K562 (cell line): ENCODE measurements around the gene CNTROB. TPM values are rescaled to one million over a fixed set of nuclear protein-coding genes. Genes with fewer than 3 reads are reported as not detected.

Source experiments
- CBX3 ChIP-seq, 2 experiments: IDR thresholded peaks; 1 replicate in 1 of 2; 2 replicates in 1 of 2; pipeline ENCODE4 v1.6.1; 2012; ENCODE audit warnings: inconsistent platforms in 2 of 2, low read length in 2 of 2, borderline replicate concordance in 1 of 2, control low read depth in 1 of 2
- CBX8 ChIP-seq: fragments of 200-600 bp; sonication (generic); IDR thresholded peaks from 2 replicates; pipeline ENCODE4 v1.6.1; 2012; ENCODE audit warnings: borderline replicate concordance, mixed run types, low read depth, mild to moderate bottlenecking, moderate library complexity, mixed read lengths, low read length, control low read depth, inconsistent platforms; ENCODE audit not compliant: poor library complexity, severe bottlenecking; ENCODE audit errors: extremely low read depth
- EP300 ChIP-seq: IDR thresholded peaks from 2 replicates; pipeline ENCODE4 v1.6.1; 2012; ENCODE audit warnings: low read length, improper control_type of control experiment
- EP400 ChIP-seq: fragments of 450-650 bp; IDR thresholded peaks from 2 replicates; pipeline ENCODE4 v1.6.1; 2017; ENCODE audit warnings: antibody characterized with exemption, mild to moderate bottlenecking, moderate library complexity
- KAT7 ChIP-seq: sonication (generic); formaldehyde crosslinking; IDR thresholded peaks from 2 replicates; pipeline ENCODE4 v1.8.0; 2022; ENCODE audit warnings: missing genetic modification reagents, mild to moderate bottlenecking, borderline replicate concordance
- NR2C2 ChIP-seq, 2 experiments: fragments of 200-800 bp in 1 of 2; sonication (Bioruptor generic) in 1 of 2; sonication (generic) in 1 of 2; formaldehyde crosslinking in 1 of 2; IDR thresholded peaks; 2 replicates each; pipeline versions ENCODE4 v1.6.1 to v1.8.0; 2016 to 2022; ENCODE audit warnings: mild to moderate bottlenecking in 1 of 2, missing compliant biosample characterization in 1 of 2, missing genetic modification characterization in 1 of 2, missing genetic modification reagents in 1 of 2
- YY1 ChIP-seq, 3 experiments: IDR thresholded peaks; 2 replicates each; pipeline ENCODE4 v1.6.1; 2011; ENCODE audit warnings: low read length in 2 of 3, mild to moderate bottlenecking in 2 of 3, moderate library complexity in 2 of 3, borderline replicate concordance in 1 of 3, control low read depth in 1 of 3, low read depth in 1 of 3; ENCODE audit not compliant: insufficient read depth in 3 of 3, insufficient replicate concordance in 2 of 3, control insufficient read depth in 1 of 3, insufficient read length in 1 of 3; ENCODE audit errors: extremely low read depth in 1 of 3
- ZBTB11 ChIP-seq, 3 experiments: fragments of 200-800 bp in 1 of 3; fragments of 250-450 bp in 1 of 3; fragments of 450-650 bp in 1 of 3; sonication (Bioruptor Pico) in 1 of 3; sonication (Bioruptor generic) in 1 of 3; formaldehyde crosslinking in 1 of 3; IDR thresholded peaks; 2 replicates each; pipeline versions ENCODE4 v1.6.1 to v1.8.0; 2016 to 2022; ENCODE audit warnings: mild to moderate bottlenecking in 2 of 3, missing genetic modification characterization in 2 of 3, missing compliant biosample characterization in 1 of 3, moderate library complexity in 1 of 3
- ZNF318 ChIP-seq, 2 experiments: fragments of 450-650 bp; IDR thresholded peaks; 2 replicates each; pipeline ENCODE4 v1.6.1; 2016; ENCODE audit warnings: mild to moderate bottlenecking in 2 of 2, borderline replicate concordance in 1 of 2, low read depth in 1 of 2, moderate library complexity in 1 of 2
- ZNF408 ChIP-seq: fragments of 250-450 bp; sonication (Bioruptor Pico); IDR thresholded peaks from 2 replicates; pipeline ENCODE4 v1.4.0; 2020; ENCODE audit warnings: low read depth, mild to moderate bottlenecking, moderate library complexity
- ZNF41 ChIP-seq: fragments of 250-450 bp; sonication (Bioruptor Pico); conservative IDR thresholded peaks from 2 replicates; pipeline ENCODE4 v1.4.0; 2020; ENCODE audit warnings: mild to moderate bottlenecking
- polyA plus RNA-seq, 8 experiments: library from polyadenylated mRNA; depleted of rRNA in 4 of 8; stranded (reverse) in 5 of 8; unstranded in 3 of 8; fragments of >200 nt; fragmentation: Nextera tagmentation in 2 of 8; fragmentation: Illumina TruSeq in 1 of 8; extraction: Ambion mirVana in 2 of 8; extraction: Trizol in 1 of 8; gene quantifications; 2 replicates each; pipeline versions ENCODE4 v1.2.1 to v1.2.3, GENCODE V29; 2011 to 2014; ENCODE audit warnings: inconsistent platforms in 1 of 8, missing spikeins in 1 of 8
- total RNA-seq, 7 experiments: library from RNA; depleted of rRNA in 6 of 7; stranded (reverse); fragments of >200 nt in 6 of 7; fragmentation: Illumina TruSeq in 2 of 7; extraction: Trizol in 2 of 7; gene quantifications; 2 replicates each; pipeline versions ENCODE4 v1.2.1 to v1.2.3, GENCODE V29; 2011 to 2021; ENCODE audit warnings: low replicate concordance in 1 of 7

The CNTROB gene
- total and polyA plus RNA-seq, 9 of the 15 experiments (the other 6 are each of a cell fraction or from before 2014, with no cell fraction given), result 1.9 to 33.3 (median 23.0) TPM

GRCh38 chr17:7885367-7886226, 46.4 kb upstream of the CNTROB start (continued):
- TF ChIP-seq NR2C2 (CRISPR knock-in tag; IDR thresholded peaks at IDR 0.05) (no peak), NR2C2 (tag; IDR thresholded peaks at IDR 0.05) (no peak), CBX3 (IDR thresholded peaks at IDR 0.05; ENCODE audit: borderline replicate concordance in 1 of 2, low read length in 2 of 2) (no peak), ZNF408 (CRISPR knock-in tag) (no peak), EP300 (no peak; the same call in 1 of the 2 replicates), ZNF41 (CRISPR knock-in tag) (no peak), EP400 (peak; percentile 31; the same call in 1 of the 2 replicates), ZBTB11 (CRISPR knock-in tag; IDR thresholded peaks at IDR 0.05) (no peak), ZNF318 (IDR thresholded peaks at IDR 0.05; ENCODE audit: borderline replicate concordance in 1 of 2, low read depth in 1 of 2) (peak in 1 of 2 experiments; percentile 24; a peak in 1 of 4 replicates), KAT7 (CRISPR knock-in tag) (no peak), YY1 (IDR thresholded peaks at IDR 0.05; ENCODE audit: borderline replicate concordance in 1 of 3, control insufficient read depth in 1 of 3, extremely low read depth in 1 of 3, insufficient read depth in 3 of 3, insufficient read length in 1 of 3, insufficient replicate concordance in 2 of 3, low read depth in 1 of 3, low read length in 2 of 3) (peak in 1 of 3 experiments; percentile 7), CBX8 (no peak)
